Memory B cell (primary cell): ENCODE results near the gene USH1G.

Experiments
- ATAC-seq: fragments of 150-1000 bp; cut with Tn5 transposase; 2 replicates; pipeline ENCODE4 v1.10.0; 2021; ENCODE audit warnings: low read depth, mild to moderate bottlenecking, moderate library complexity
- DNase-seq, 2 donors: peaks; one replicate each; pipeline ENCODE4 v3.0.0; 2022; ENCODE audit warnings: low spot score in 2 of 2
- H3K27ac Mint-ChIP-seq: one replicate; pipeline ENCODE4 v1.8.0; 2022; ENCODE audit warnings: mild to moderate bottlenecking, moderate library complexity, mixed read lengths
- H3K27me3 Mint-ChIP-seq: one replicate; pipeline ENCODE4 v1.8.0; 2022; ENCODE audit warnings: mixed read lengths
- H3K36me3 Mint-ChIP-seq: one replicate; pipeline ENCODE4 v1.8.0; 2022; ENCODE audit warnings: mild to moderate bottlenecking, mixed read lengths
- H3K4me1 Mint-ChIP-seq: one replicate; pipeline ENCODE4 v1.8.0; 2022; ENCODE audit warnings: mixed read lengths
- H3K4me3 Mint-ChIP-seq: one replicate; pipeline ENCODE4 v1.8.0; 2022; ENCODE audit warnings: mild to moderate bottlenecking, moderate library complexity, mixed read lengths
- H3K9me3 Mint-ChIP-seq: one replicate; pipeline ENCODE4 v1.8.0; 2022; ENCODE audit warnings: mixed read lengths

Gene USH1G

GRCh38 chr17:74928786-74929185 lies 5.7 kb upstream of the USH1G start:
- Mint-ChIP-seq H3K27ac (no peak overlapping the region), H3K4me1 (peaks cover 8% of the 10 kb centered on the region), H3K27me3 (peaks cover 40% of the 10 kb centered on the region), H3K9me3 (no peaks in the 10 kb centered on the region), H3K4me3 (no peak overlapping the region), H3K36me3 (no peaks in the 10 kb centered on the region)
- ATAC-seq (no peak), DNase-seq (no peak)

- H3K27ac Mint-ChIP-seq: no peak overlapping the region
- H3K36me3 Mint-ChIP-seq: no peaks in the 10 kb centered on the region
- DNase-seq (no peak), ATAC-seq (no peak)
- H3K4me3 Mint-ChIP-seq: no peak overlapping the region
- no peaks in the 10 kb centered on the region for H3K9me3 Mint-ChIP-seq
- H3K27me3 Mint-ChIP-seq: peaks cover 29% of the 10 kb centered on the region
- peaks cover 11% of the 10 kb centered on the region for H3K4me1 Mint-ChIP-seq
Observed at GRCh38 chr17:74925242-74925641, 2.2 kb upstream of the USH1G start.

- peak; percentile 32 for ATAC-seq
- no peaks in the 10 kb centered on the region for H3K9me3 Mint-ChIP-seq
- H3K27me3 Mint-ChIP-seq: peaks cover 30% of the 10 kb centered on the region
- H3K27ac Mint-ChIP-seq: no peak within 1 kb of the TSS
- H3K36me3 Mint-ChIP-seq: no peaks in the 10 kb centered on the region
- H3K4me3 Mint-ChIP-seq: peak within 1 kb of the TSS; percentile 57
- H3K4me1 Mint-ChIP-seq: peaks cover 11% of the 10 kb centered on the region
- no peak for DNase-seq
Observed at GRCh38 chr17:74924250-74924948, 1.3 kb upstream of the USH1G start, which contains the start of gene OTOP2. OTOP2 (plus strand) TSS chr17:74924273; CDS start chr17:74924633, 360 bp downstream.

- ATAC-seq: peak; percentile 74
- Mint-ChIP-seq H3K4me3 (no peak overlapping the region), H3K27me3 (peaks cover 28% of the 10 kb centered on the region), H3K27ac (no peak overlapping the region), H3K9me3 (no peaks in the 10 kb centered on the region), H3K4me1 (peaks cover 11% of the 10 kb centered on the region), H3K36me3 (no peaks in the 10 kb centered on the region)
- DNase-seq: peak; percentile 67 to 78
Observed at GRCh38 chr17:74923538-74924249, 639 bp upstream of the USH1G start.

- Mint-ChIP-seq H3K36me3 (no peaks in the 10 kb centered on the region), H3K4me3 (no peak overlapping the region), H3K27me3 (peaks cover 22% of the 10 kb centered on the region), H3K9me3 (no peaks in the 10 kb centered on the region), H3K27ac (no peak overlapping the region), H3K4me1 (peaks cover 11% of the 10 kb centered on the region)
- ATAC-seq (no peak), DNase-seq (no peak)
Observed at GRCh38 chr17:74922172-74922571, 883 bp downstream of the USH1G start.

- no peak overlapping the region for H3K4me3 Mint-ChIP-seq
- DNase-seq (no peak), ATAC-seq (no peak)
- no peak overlapping the region for H3K27ac Mint-ChIP-seq
- H3K36me3 Mint-ChIP-seq: no peaks in the 10 kb centered on the region
- H3K27me3 Mint-ChIP-seq: peaks cover 26% of the 10 kb centered on the region
- H3K4me1 Mint-ChIP-seq: peaks cover 12% of the 10 kb centered on the region
- H3K9me3 Mint-ChIP-seq: no peaks in the 10 kb centered on the region
Observed at GRCh38 chr17:74921769-74922168, 1.3 kb downstream of the USH1G start.

GRCh38 chr17:74921026-74921681 lies 1.9 kb downstream of the USH1G start:
- Mint-ChIP-seq H3K27me3 (peaks cover 29% of the 10 kb centered on the region), H3K9me3 (no peaks in the 10 kb centered on the region), H3K4me1 (peaks cover 15% of the 10 kb centered on the region), H3K27ac (no peak overlapping the region), H3K4me3 (no peak overlapping the region), H3K36me3 (no peaks in the 10 kb centered on the region)
- no peak for ATAC-seq
- no peak for DNase-seq

- peaks cover 30% of the 10 kb centered on the region for H3K27me3 Mint-ChIP-seq
Observed at GRCh38 chr17:74920642-74921025, 2.4 kb downstream of the USH1G start.

GRCh38 chr17:74920306-74920620 lies 2.8 kb downstream of the USH1G start:
- Mint-ChIP-seq H3K36me3 (no peaks in the 10 kb centered on the region), H3K9me3 (no peaks in the 10 kb centered on the region), H3K4me3 (no peak overlapping the region), H3K27me3 (peaks cover 26% of the 10 kb centered on the region), H3K4me1 (peaks cover 12% of the 10 kb centered on the region), H3K27ac (no peak overlapping the region)
- DNase-seq: no peak
- ATAC-seq: no peak

More at GRCh38 chr17:74920642-74921025, 2.4 kb downstream of the USH1G start:
- Mint-ChIP-seq H3K27ac (no peak overlapping the region), H3K9me3 (no peaks in the 10 kb centered on the region), H3K36me3 (no peaks in the 10 kb centered on the region), H3K4me1 (peaks cover 15% of the 10 kb centered on the region), H3K4me3 (no peak overlapping the region)
- ATAC-seq: no peak
- DNase-seq: no peak

- Mint-ChIP-seq H3K4me3 (no peak overlapping the region), H3K36me3 (no peaks in the 10 kb centered on the region), H3K27me3 (peaks cover 24% of the 10 kb centered on the region), H3K27ac (no peak overlapping the region), H3K4me1 (peaks cover 9% of the 10 kb centered on the region), H3K9me3 (no peaks in the 10 kb centered on the region)
- DNase-seq (no peak), ATAC-seq (no peak)
Observed at GRCh38 chr17:74919440-74920305, 3.4 kb downstream of the USH1G start.

- no peak for ATAC-seq
- Mint-ChIP-seq H3K27me3 (peaks cover 22% of the 10 kb centered on the region), H3K4me1 (peaks cover 7% of the 10 kb centered on the region), H3K27ac (no peak overlapping the region), H3K36me3 (no peaks in the 10 kb centered on the region), H3K9me3 (no peaks in the 10 kb centered on the region), H3K4me3 (no peak overlapping the region)
- DNase-seq: no peak
Observed at GRCh38 chr17:74918906-74919305, 4.1 kb downstream of the USH1G start.

GRCh38 chr17:74917430-74917829 lies 5.6 kb downstream of the USH1G start:
- Mint-ChIP-seq H3K9me3 (no peaks in the 10 kb centered on the region), H3K4me1 (peaks cover 4% of the 10 kb centered on the region), H3K27me3 (peaks cover 18% of the 10 kb centered on the region), H3K27ac (no peak overlapping the region), H3K4me3 (no peak overlapping the region), H3K36me3 (no peaks in the 10 kb centered on the region)
- ATAC-seq: no peak
- no peak for DNase-seq

GRCh38 chr17:74916851-74917199 lies 6.2 kb downstream of the USH1G start:
- no peaks in the 10 kb centered on the region for H3K36me3 Mint-ChIP-seq
- H3K4me1 Mint-ChIP-seq: peaks cover 3% of the 10 kb centered on the region
- H3K4me3 Mint-ChIP-seq: no peak overlapping the region
- no peaks in the 10 kb centered on the region for H3K9me3 Mint-ChIP-seq
- H3K27me3 Mint-ChIP-seq: peaks cover 18% of the 10 kb centered on the region
- ATAC-seq (no peak), DNase-seq (no peak)
- H3K27ac Mint-ChIP-seq: no peak overlapping the region
